Measurements from ENCODE around the gene INO80B. TPM values are rescaled to one million over a fixed set of nuclear protein-coding genes. Genes with fewer than 3 reads are reported as not detected.

Gene INO80B
- total and polyA plus RNA-seq, 9 of the 15 experiments (the other 6 are each of a cell fraction or from before 2014, with no cell fraction given): 0.41 to 22.6 (median 9.0) TPM

GRCh38 chr2:74454654-74455511, at the start of gene INO80B (continued):
- TF ChIP-seq SIN3A (IDR thresholded peaks at IDR 0.05; ENCODE audit: borderline replicate concordance in 2 of 2, control insufficient read depth in 1 of 2, low read depth in 2 of 2, low read length in 2 of 2) (peak; percentile 98), ZNF655 (CRISPR knock-in tag; IDR thresholded peaks at IDR 0.05) (no peak), MXD1 (CRISPR knock-in tag; IDR thresholded peaks at IDR 0.05; ENCODE audit: borderline replicate concordance, poor library complexity, severe bottlenecking) (peak; percentile 76), KDM4B (IDR thresholded peaks at IDR 0.05; ENCODE audit: borderline replicate concordance in 2 of 2, low read depth in 1 of 2) (peak in 1 of 2 experiments; percentile 96; a peak in 2 of 4 replicates), CLOCK (CRISPR knock-in tag; IDR thresholded peaks at IDR 0.05; ENCODE audit: borderline replicate concordance) (no peak), TAL1 (IDR thresholded peaks at IDR 0.05) (0 out of 2 replicates have a peak, but pooled peaks have one; percentile 6), EP300 (IDR thresholded peaks at IDR 0.05; ENCODE audit: low read length) (no peak; the same call in none of the 2 replicates), ZKSCAN3 (CRISPR knock-in tag; IDR thresholded peaks at IDR 0.05) (no peak), HINFP (tag; conservative IDR thresholded peaks at IDR 0.05; ENCODE audit: low read depth) (no peak), ZNF431 (CRISPR knock-in tag; IDR thresholded peaks at IDR 0.05) (no peak), HDGF (IDR thresholded peaks at IDR 0.05) (no peak), PYGO2 (tag; IDR thresholded peaks at IDR 0.05) (no peak), E2F6 (IDR thresholded peaks at IDR 0.05; ENCODE audit: borderline replicate concordance in 1 of 2, extremely low read depth in 1 of 2, insufficient read depth in 1 of 2, insufficient read length in 1 of 2, low read depth in 1 of 2, low read length in 1 of 2, poor library complexity in 1 of 2, severe bottlenecking in 1 of 2) (peak in 1 of 2 experiments; percentile 49), ETV6 (IDR thresholded peaks at IDR 0.05; ENCODE audit: borderline replicate concordance in 1 of 2, low read depth in 2 of 2, low read length in 1 of 2) (0 out of 4 replicates have a peak, but pooled peaks of 1 of the 2 experiments have one; percentile 39), ETV6 (CRISPR knock-in tag; IDR thresholded peaks at IDR 0.05; ENCODE audit: borderline replicate concordance) (no peak), ZNF511 (CRISPR knock-in tag; IDR thresholded peaks at IDR 0.05) (peak; percentile 52; the same call in 1 of the 2 replicates), NCOA2 (IDR thresholded peaks at IDR 0.05; ENCODE audit: partially characterized antibody in 2 of 2) (peak in 1 of 2 experiments; percentile 96)

Measured in K562 (cell line).